Keratinocyte (primary cell): ENCODE results near the gene CFHR4.
"Not testable (repeated sequence)": the region's sequence is repeated elsewhere in the genome, so short reads cannot be mapped to it uniquely, and the experiment has no call there.

Experiments
- EZH2 ChIP-seq: IDR thresholded peaks from one replicate; pipeline ENCODE4 v1.6.1; 2012; ENCODE audit warnings: inconsistent platforms, mild to moderate bottlenecking, low read length, moderate library complexity
- TF ChIP-seq, protein P1 (sequence below), 3 experiments: IDR thresholded peaks in 1 of 3; conservative IDR thresholded peaks in 1 of 3; optimal IDR thresholded peaks in 1 of 3; 2 replicates in 2 of 3; 3 replicates in 1 of 3; pipeline versions ENCODE3 to v1.5.1; 2011; ENCODE audit warnings: low read length in 3 of 3, mild to moderate bottlenecking in 3 of 3, moderate library complexity in 2 of 3, control low read depth in 1 of 3, inconsistent platforms in 1 of 3; ENCODE audit not compliant: insufficient read depth in 2 of 3; ENCODE audit errors: extremely low read depth in 1 of 3

DNA sequence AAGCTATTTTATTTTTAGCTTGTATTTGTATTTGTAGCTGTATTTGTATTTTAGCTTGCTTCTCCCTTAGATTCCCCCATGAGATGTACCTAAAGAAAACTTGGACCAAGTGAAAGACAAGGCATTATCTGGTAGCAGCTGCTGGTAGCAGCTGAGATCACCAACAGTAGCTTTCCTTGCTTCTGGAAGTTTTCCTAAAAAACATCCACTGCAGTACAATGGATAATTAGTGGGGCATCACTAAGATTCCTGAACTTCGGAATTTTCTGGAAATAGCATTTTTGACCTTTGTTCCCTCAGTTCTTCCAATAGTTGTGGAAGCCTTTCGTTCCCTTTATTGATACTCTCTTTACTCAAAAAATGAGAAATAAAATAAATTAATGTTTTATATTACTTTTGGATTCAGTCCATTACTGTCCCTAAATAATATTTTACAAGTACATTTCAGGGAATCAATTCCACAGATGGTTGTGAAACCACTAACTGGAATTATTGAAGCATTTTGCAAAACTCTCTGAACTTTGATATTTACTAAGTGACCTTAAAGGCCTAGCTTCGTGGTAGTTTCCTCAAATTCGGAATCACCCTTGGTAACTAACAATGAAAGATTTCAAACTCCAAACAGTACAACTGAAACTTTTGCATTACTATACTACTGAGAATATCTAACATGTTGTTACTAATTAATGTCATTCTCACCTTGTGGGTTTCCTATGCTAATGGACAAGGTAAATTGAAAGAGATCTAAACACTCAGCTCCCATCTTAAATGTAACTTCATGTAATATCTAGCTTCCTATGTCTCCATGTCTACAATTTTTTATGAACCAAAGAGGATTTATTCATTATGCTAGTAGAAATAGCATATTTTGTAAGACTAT is 38.0 kb upstream of the CFHR4 start:
- TF ChIP-seq, protein P1, sequence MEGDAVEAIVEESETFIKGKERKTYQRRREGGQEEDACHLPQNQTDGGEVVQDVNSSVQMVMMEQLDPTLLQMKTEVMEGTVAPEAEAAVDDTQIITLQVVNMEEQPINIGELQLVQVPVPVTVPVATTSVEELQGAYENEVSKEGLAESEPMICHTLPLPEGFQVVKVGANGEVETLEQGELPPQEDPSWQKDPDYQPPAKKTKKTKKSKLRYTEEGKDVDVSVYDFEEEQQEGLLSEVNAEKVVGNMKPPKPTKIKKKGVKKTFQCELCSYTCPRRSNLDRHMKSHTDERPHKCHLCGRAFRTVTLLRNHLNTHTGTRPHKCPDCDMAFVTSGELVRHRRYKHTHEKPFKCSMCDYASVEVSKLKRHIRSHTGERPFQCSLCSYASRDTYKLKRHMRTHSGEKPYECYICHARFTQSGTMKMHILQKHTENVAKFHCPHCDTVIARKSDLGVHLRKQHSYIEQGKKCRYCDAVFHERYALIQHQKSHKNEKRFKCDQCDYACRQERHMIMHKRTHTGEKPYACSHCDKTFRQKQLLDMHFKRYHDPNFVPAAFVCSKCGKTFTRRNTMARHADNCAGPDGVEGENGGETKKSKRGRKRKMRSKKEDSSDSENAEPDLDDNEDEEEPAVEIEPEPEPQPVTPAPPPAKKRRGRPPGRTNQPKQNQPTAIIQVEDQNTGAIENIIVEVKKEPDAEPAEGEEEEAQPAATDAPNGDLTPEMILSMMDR (optimal IDR thresholded peaks at IDR 0.05 in 1 of 3, IDR thresholded peaks at IDR 0.05 in 1 of 3, conservative IDR thresholded peaks at IDR 0.05 in 1 of 3; ENCODE audit: extremely low read depth in 1 of 3, insufficient read depth in 2 of 3, low read length in 3 of 3), result not testable (repeated sequence)
- TF ChIP-seq EZH2, result not testable (repeated sequence)
